ENCODE results near the gene TMEM203. TPM values are rescaled to one million over a fixed set of nuclear protein-coding genes. Genes with fewer than 3 reads are reported as not detected.

Gene TMEM203
- total and polyA plus RNA-seq, 10 of the 15 experiments (the other 5 are each of a cell fraction or from before 2014, with no cell fraction given): 7.2 to 68.1 (median 33.8) TPM

GRCh38 chr9:137230705-137231371 is 25.4 kb upstream of the TMEM203 start, which contains the start of gene SLC34A3:
TSS of gene SLC34A3 (plus strand) at chr9:137230901. CDS start at chr9:137231703, 802 bp downstream.
- ChIA-PET RAD21 (ENCODE audit: unreplicated experiment) (no interaction called here), SMC1A (ENCODE audit: uncharacterized antibody, unreplicated experiment) (no interaction called here), POLR2A (interaction anchor here (1.2 kb wide), 1 partner anchor 10 kb away, joined by 3 read pairs; the partner anchor contains the start of gene TUBB4B), CTCF (interaction anchor here (1.2 kb wide), 1 partner anchor 111 kb away, joined by 4 read pairs; no protein-coding TSS in a partner anchor)
- Histone ChIP-seq H3K9me3 (replicated peaks; ENCODE audit: control insufficient read depth, insufficient read depth, low read length) (no peaks in the 10 kb centered on the region), H2AFZ (ENCODE audit: control insufficient read depth, low read depth, low read length) (no peak within 1 kb of the TSS), H3K27me3 (replicated peaks in 1 of 2; ENCODE audit: control insufficient read depth in 2 of 2, insufficient read depth in 2 of 2, low read length in 1 of 2) (no peaks in the 10 kb centered on the region), H3K27ac (ENCODE audit: control insufficient read depth, insufficient read depth) (no peak within 1 kb of the TSS), H3K36me3 (ENCODE audit: control insufficient read depth in 2 of 2, insufficient read depth in 2 of 2, low read length in 1 of 2) (no peaks in the 10 kb centered on the region), H3K79me2 (ENCODE audit: control insufficient read depth, insufficient read depth, low read length) (no peaks in the 10 kb centered on the region), H3K4me2 (ENCODE audit: control insufficient read depth, insufficient read depth) (no peak within 1 kb of the TSS), H3K9ac (ENCODE audit: control insufficient read depth, insufficient read depth, low read length) (no peak within 1 kb of the TSS), H4K20me1 (ENCODE audit: control insufficient read depth, insufficient read depth) (no peaks in the 10 kb centered on the region), H3K4me3 (no peak within 1 kb of the TSS), H3K4me1 (ENCODE audit: control insufficient read depth, insufficient read depth, low read length) (peaks cover 2% of the 10 kb centered on the region; the same call in 1 of the 2 replicates)
- no TSS peak for BruUV-seq (replicated peaks)
- 21% methylated on average over 14 of the region's 14 CpGs for WGBS (ENCODE audit: insufficient coverage, insufficient replicate concordance, low lambda C conversion rate, missing lambda C conversion rate)
- FAIRE-seq (no peak), DNase-seq (ENCODE audit: low read depth, low spot score) (no peak), ATAC-seq (no peak)
- in situ Hi-C loops (cut with MboI) (no loop called here), intact Hi-C loops (cut with micrococcal nuclease; ENCODE audit: unreplicated experiment) (no loop called here)
- TF ChIP-seq PAX5 (IDR thresholded peaks at IDR 0.05; ENCODE audit: borderline replicate concordance, low read depth, low read length) (no peak), JUND (IDR thresholded peaks at IDR 0.05; ENCODE audit: low read depth, low read length) (no peak), CHD1 (IDR thresholded peaks at IDR 0.05; ENCODE audit: low read depth, low read length) (no peak), ATF2 (IDR thresholded peaks at IDR 0.05; ENCODE audit: low read length) (no peak), BHLHE40 (IDR thresholded peaks at IDR 0.05; ENCODE audit: borderline replicate concordance in 1 of 2, low read depth in 2 of 2, low read length in 1 of 2) (no peak), ATF3 (IDR thresholded peaks at IDR 0.05; ENCODE audit: borderline replicate concordance, extremely low read depth, low read depth, low read length) (no peak), SMAD1 (IDR thresholded peaks at IDR 0.05; ENCODE audit: low read depth, partially characterized antibody) (no peak), GATAD2B (conservative IDR thresholded peaks at IDR 0.05; ENCODE audit: low read depth) (no peak), CHD4 (IDR thresholded peaks at IDR 0.05) (no peak)

All from GM12878 (cell line).